ENCODE data around the gene HTT.

The HTT gene

GRCh38 chr4:3205995-3206394 lies 131.5 kb downstream of the HTT start:
- DNase-seq = no peak

GRCh38 chr4:3206439-3207100 lies 132.1 kb downstream of the HTT start:
- no peak for DNase-seq

- DNase-seq = no peak
Observed at GRCh38 chr4:3207531-3208037, 133.1 kb downstream of the HTT start.

- DNase-seq = no peak
Observed at GRCh38 chr4:3208826-3209225, 134.3 kb downstream of the HTT start.

- DNase-seq = no peak
Observed at GRCh38 chr4:3209551-3210325, 135.3 kb downstream of the HTT start.

GRCh38 chr4:3210467-3210866 lies 136.0 kb downstream of the HTT start:
- no peak for DNase-seq

GRCh38 chr4:3211866-3212265 lies 137.4 kb downstream of the HTT start:
- DNase-seq = no peak

GRCh38 chr4:3212391-3213105 lies 138.1 kb downstream of the HTT start:
- no peak for DNase-seq

- no peak for DNase-seq
Observed at GRCh38 chr4:3213106-3213425, 138.6 kb downstream of the HTT start.

GRCh38 chr4:3213661-3214250 lies 139.3 kb downstream of the HTT start:
- no peak for DNase-seq

GRCh38 chr4:3215256-3215655 lies 140.8 kb downstream of the HTT start:
- no peak for DNase-seq

GRCh38 chr4:3215733-3216132 lies 141.3 kb downstream of the HTT start:
- no peak for DNase-seq

GRCh38 chr4:3217266-3217665 lies 142.8 kb downstream of the HTT start:
- no peak for DNase-seq

GRCh38 chr4:3217771-3218170 lies 143.3 kb downstream of the HTT start:
- no peak for DNase-seq

- DNase-seq = no peak
Observed at GRCh38 chr4:3218824-3219760, 144.6 kb downstream of the HTT start.

GRCh38 chr4:3219761-3220475 lies 145.4 kb downstream of the HTT start:
- no peak for DNase-seq

- DNase-seq = peak in 1 of 2 experiments; percentile 5
Observed at GRCh38 chr4:3220476-3221183, 146.1 kb downstream of the HTT start.

GRCh38 chr4:3221184-3221494 lies 146.7 kb downstream of the HTT start:
- no peak for DNase-seq

- DNase-seq = no peak
Observed at GRCh38 chr4:3221996-3222395, 147.5 kb downstream of the HTT start.

GRCh38 chr4:3223346-3223745 lies 148.9 kb downstream of the HTT start:
- no peak for DNase-seq

Measured in NCI-H446 (cell line).